Stomach (tissue), 9 donors: ENCODE data around the gene CPVL. TPM values are rescaled to one million over a fixed set of nuclear protein-coding genes. Genes with fewer than 3 reads are reported as not detected.

Source experiments
- DNase-seq, 2 donors: peaks; one replicate each; pipeline versions ENCODE4 v3.0.0 to v3.0.0-alpha.2; 2013 to 2019
- H3K27ac ChIP-seq, 5 donors: fragments of 200-600 bp in 4 of 5; sonication (generic) in 4 of 5; one replicate each; pipeline ENCODE4 v1.5.1; 2013 to 2019; ENCODE audit warnings: mild to moderate bottlenecking in 1 of 5, moderate library complexity in 1 of 5
- H3K27me3 ChIP-seq, 3 donors: fragments of 200-600 bp; sonication (generic); one replicate each; pipeline ENCODE4 v1.5.1; 2017 to 2019; ENCODE audit warnings: mixed run types in 1 of 3
- H3K36me3 ChIP-seq, 4 donors: fragments of 200-600 bp; sonication (generic); 1 replicate in 3 of 4; 2 replicates in 1 of 4; pipeline ENCODE4 v1.5.1; 2016 to 2019
- H3K4me1 ChIP-seq, 4 donors: fragments of 200-600 bp; sonication (generic); one replicate each; pipeline ENCODE4 v1.5.1; 2016 to 2019
- H3K4me3 ChIP-seq, 4 donors: fragments of 200-600 bp; sonication (generic) in 3 of 4; one replicate each; pipeline ENCODE4 v1.5.1; 2016 to 2019; ENCODE audit warnings: mild to moderate bottlenecking in 1 of 4
- H3K9me3 ChIP-seq, 4 donors: fragments of 200-600 bp; sonication (generic); one replicate each; pipeline ENCODE4 v1.5.1; 2016 to 2019
- CTCF ChIP-seq, 7 experiments: fragments of 450-650 bp in 4 of 7; fragments of 200-600 bp in 3 of 7; sonication (generic) in 3 of 7; IDR thresholded peaks; one replicate each; pipeline ENCODE4 v1.5.1; 2016 to 2019; ENCODE audit warnings: antibody characterized with exemption in 7 of 7, control low read depth in 2 of 7, mild to moderate bottlenecking in 1 of 7
- EP300 ChIP-seq: sonication (generic); formaldehyde crosslinking; IDR thresholded peaks from one replicate; pipeline ENCODE4 v1.6.1; 2017; ENCODE audit warnings: antibody characterized with exemption
- POLR2A ChIP-seq, 4 donors: fragments of 450-650 bp; IDR thresholded peaks; one replicate each; pipeline ENCODE4 v1.6.1; 2016; ENCODE audit warnings: antibody characterized with exemption in 4 of 4, control low read depth in 2 of 4, mild to moderate bottlenecking in 1 of 4, moderate library complexity in 1 of 4
- POLR2AphosphoS5 ChIP-seq, 3 donors: sonication (generic); formaldehyde crosslinking; IDR thresholded peaks; one replicate each; pipeline ENCODE4 v1.6.1; 2016; ENCODE audit warnings: antibody characterized with exemption in 3 of 3
- WGBS, 5 donors: extraction: QIAGEN DNeasy Blood & Tissue Kit in 3 of 5; methylation state at CpG; one replicate each; pipeline versions ENCODE4 v1.1.5 to v1.1.7; 2013 to 2018; 5-methylcytosine and 5-hydroxymethylcytosine counted together
- intact Hi-C: fragments of 100-400 bp; cut with DNase I; formaldehyde crosslinking; loops from one replicate; pipeline ENCODE4 v1.15.1; 2023; ENCODE audit warnings: low total_unique reads
- polyA plus RNA-seq, 3 donors: library from polyadenylated mRNA; stranded (reverse); fragments of 200-250 nt; gene quantifications; one replicate each; pipeline ENCODE4 v1.2.3, GENCODE V29; 2013
- total RNA-seq, 5 donors: library from RNA; depleted of rRNA; stranded (reverse); fragments of >200 nt; gene quantifications; one replicate each; pipeline versions ENCODE4 v1.1.0 to v1.2.3, GENCODE V29; 2014 to 2016
- donor health status: healthy with polysubstance abuse.
- donor health status: Bipolar disorder and iron deficiency.
- donor health status: healthy.

The CPVL gene
- total and polyA plus RNA-seq, 8 donors = 4.1 to 24.3 (median 17.5) TPM; not detected in 3

GRCh38 chr7:28960071-28960840, 186.1 kb downstream of the CPVL start:
- H3K27me3 ChIP-seq = peaks cover 0 to 40% (median 26%) of the 10 kb centered on the region in 3 donors
- intact Hi-C loops = no loop called here
- no peaks in the 10 kb centered on the region for H3K9me3 ChIP-seq
- TF ChIP-seq POLR2A (IDR thresholded peaks at IDR 0.05) (no peak), POLR2AphosphoS5 (IDR thresholded peaks at IDR 0.05) (no peak), EP300 (no peak), CTCF (IDR thresholded peaks at IDR 0.05) (no peak)
- DNase-seq = no peak
- WGBS, 5 donors = 80 to 89% (median 81%) methylated on average over 7 of the region's 7 CpGs
- H3K36me3 ChIP-seq = no peaks in the 10 kb centered on the region
- peaks cover 33 to 41% (median 38%) of the 10 kb centered on the region in 4 donors for H3K4me1 ChIP-seq
- no peak overlapping the region for H3K27ac ChIP-seq
- no peak overlapping the region for H3K4me3 ChIP-seq

GRCh38 chr7:28958980-28959347, 187.4 kb downstream of the CPVL start:
- intact Hi-C loops = no loop called here
- DNase-seq = no peak
- TF ChIP-seq POLR2AphosphoS5 (IDR thresholded peaks at IDR 0.05) (no peak), EP300 (no peak), CTCF (IDR thresholded peaks at IDR 0.05) (no peak), POLR2A (IDR thresholded peaks at IDR 0.05) (no peak)
- peaks cover 0 to 43% (median 28%) of the 10 kb centered on the region in 3 donors for H3K27me3 ChIP-seq
- no peaks in the 10 kb centered on the region for H3K36me3 ChIP-seq
- no peaks in the 10 kb centered on the region for H3K9me3 ChIP-seq
- peak overlapping the region in 4 of 5 donors; percentile 53 to 79 (median 68) for H3K27ac ChIP-seq
- peaks cover 33 to 49% (median 44%) of the 10 kb centered on the region in 4 donors for H3K4me1 ChIP-seq
- H3K4me3 ChIP-seq = peak overlapping the region; percentile 49 to 63 (median 58)
- WGBS, 5 donors = 34 to 61% (median 48%) methylated on average over 6 of the region's 6 CpGs

- H3K27ac ChIP-seq = peak within 1 kb of the TSS; percentile 48 to 79 (median 70)
- H3K36me3 ChIP-seq = no peaks in the 10 kb centered on the region
- intact Hi-C loops = no loop called here
- peak; percentile 65 to 93 for DNase-seq
- peak within 1 kb of the TSS; percentile 49 to 63 (median 58) for H3K4me3 ChIP-seq
- no peak for TF ChIP-seq EP300
- TF ChIP-seq POLR2A (IDR thresholded peaks at IDR 0.05) = no peak
- no peak for TF ChIP-seq CTCF (IDR thresholded peaks at IDR 0.05)
- TF ChIP-seq POLR2AphosphoS5 (IDR thresholded peaks at IDR 0.05) = no peak
- H3K9me3 ChIP-seq = no peaks in the 10 kb centered on the region
- H3K4me1 ChIP-seq = peaks cover 33 to 55% (median 46%) of the 10 kb centered on the region in 4 donors
- WGBS, 5 donors = 3 to 9% (median 5%) methylated on average over 20 to 66 of the region's 66 CpGs
- peaks cover 0 to 43% (median 28%) of the 10 kb centered on the region in 3 donors for H3K27me3 ChIP-seq
Measured at GRCh38 chr7:28958235-28958979, 187.9 kb downstream of the CPVL start, which contains the start of gene TRIL. TSS of gene TRIL (minus strand) at chr7:28958330. CDS start at chr7:28958046, 284 bp downstream.

GRCh38 chr7:28957751-28958234, 188.5 kb downstream of the CPVL start:
- Histone ChIP-seq H3K27me3 (peaks cover 0 to 43% (median 28%) of the 10 kb centered on the region in 3 donors), H3K9me3 (no peaks in the 10 kb centered on the region), H3K36me3 (no peaks in the 10 kb centered on the region), H3K27ac (peak overlapping the region; percentile 14 to 79 (median 65)), H3K4me1 (peaks cover 33 to 60% (median 49%) of the 10 kb centered on the region in 4 donors), H3K4me3 (peak overlapping the region; percentile 49 to 63 (median 58))
- WGBS, 5 donors = 1 to 12% (median 2%) methylated on average over 18 to 47 of the region's 47 CpGs
- intact Hi-C loops = no loop called here
- no peak for TF ChIP-seq EP300
- no peak for TF ChIP-seq POLR2AphosphoS5 (IDR thresholded peaks at IDR 0.05)
- no peak for TF ChIP-seq CTCF (IDR thresholded peaks at IDR 0.05)
- TF ChIP-seq POLR2A (IDR thresholded peaks at IDR 0.05) = no peak
- DNase-seq = no peak
